ENCODE measurements around the gene CNTN2. TPM values are rescaled to one million over a fixed set of nuclear protein-coding genes. Genes with fewer than 3 reads are reported as not detected.

CNTN2 gene
- total and polyA plus RNA-seq, 7 donors: 0.01 to 0.06 (median 0.05) TPM; not detected in 4

DNA sequence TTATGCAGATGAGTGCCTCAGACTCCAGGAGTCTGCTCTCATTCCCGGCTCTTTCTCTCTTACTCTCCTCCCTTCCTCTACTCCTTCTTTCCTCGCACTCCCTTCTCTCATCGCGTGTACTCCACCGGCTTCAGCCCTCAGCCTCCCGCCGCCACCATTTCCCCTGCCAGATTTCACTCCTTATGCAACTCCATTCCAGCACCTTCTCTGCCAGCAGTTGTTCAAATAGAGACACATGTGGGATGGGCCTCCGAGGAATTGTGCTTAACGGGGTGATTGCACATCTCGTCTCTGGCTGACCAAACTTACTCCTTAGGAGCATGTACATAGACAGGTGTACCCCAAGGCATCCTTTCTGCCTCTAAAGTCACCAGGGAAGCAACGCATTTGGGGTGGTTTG, 2.1 kb downstream of the CNTN2 start:
- Histone ChIP-seq H3K27ac (no peak overlapping the region), H3K4me3 (no peak overlapping the region), H3K9me3 (no peaks in the 10 kb centered on the region), H3K4me1 (no peaks in the 10 kb centered on the region), H3K36me3 (ENCODE audit: insufficient read depth in 1 of 2, low read depth in 1 of 2) (no peaks in the 10 kb centered on the region), H3K27me3 (ENCODE audit: insufficient read depth in 3 of 3, low read length in 2 of 3) (peaks cover 0 to 74% (median 33%) of the 10 kb centered on the region in 3 donors)
- intact Hi-C loops (cut with DNase I): no loop called here
- TF ChIP-seq, protein P1, sequence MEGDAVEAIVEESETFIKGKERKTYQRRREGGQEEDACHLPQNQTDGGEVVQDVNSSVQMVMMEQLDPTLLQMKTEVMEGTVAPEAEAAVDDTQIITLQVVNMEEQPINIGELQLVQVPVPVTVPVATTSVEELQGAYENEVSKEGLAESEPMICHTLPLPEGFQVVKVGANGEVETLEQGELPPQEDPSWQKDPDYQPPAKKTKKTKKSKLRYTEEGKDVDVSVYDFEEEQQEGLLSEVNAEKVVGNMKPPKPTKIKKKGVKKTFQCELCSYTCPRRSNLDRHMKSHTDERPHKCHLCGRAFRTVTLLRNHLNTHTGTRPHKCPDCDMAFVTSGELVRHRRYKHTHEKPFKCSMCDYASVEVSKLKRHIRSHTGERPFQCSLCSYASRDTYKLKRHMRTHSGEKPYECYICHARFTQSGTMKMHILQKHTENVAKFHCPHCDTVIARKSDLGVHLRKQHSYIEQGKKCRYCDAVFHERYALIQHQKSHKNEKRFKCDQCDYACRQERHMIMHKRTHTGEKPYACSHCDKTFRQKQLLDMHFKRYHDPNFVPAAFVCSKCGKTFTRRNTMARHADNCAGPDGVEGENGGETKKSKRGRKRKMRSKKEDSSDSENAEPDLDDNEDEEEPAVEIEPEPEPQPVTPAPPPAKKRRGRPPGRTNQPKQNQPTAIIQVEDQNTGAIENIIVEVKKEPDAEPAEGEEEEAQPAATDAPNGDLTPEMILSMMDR (IDR thresholded peaks at IDR 0.05): no peak
- no peak for ATAC-seq
- DNase-seq: no peak
- 28 to 37% (median 30%) methylated on average over 11 of the region's 11 CpGs for WGBS, 3 donors

DNA sequence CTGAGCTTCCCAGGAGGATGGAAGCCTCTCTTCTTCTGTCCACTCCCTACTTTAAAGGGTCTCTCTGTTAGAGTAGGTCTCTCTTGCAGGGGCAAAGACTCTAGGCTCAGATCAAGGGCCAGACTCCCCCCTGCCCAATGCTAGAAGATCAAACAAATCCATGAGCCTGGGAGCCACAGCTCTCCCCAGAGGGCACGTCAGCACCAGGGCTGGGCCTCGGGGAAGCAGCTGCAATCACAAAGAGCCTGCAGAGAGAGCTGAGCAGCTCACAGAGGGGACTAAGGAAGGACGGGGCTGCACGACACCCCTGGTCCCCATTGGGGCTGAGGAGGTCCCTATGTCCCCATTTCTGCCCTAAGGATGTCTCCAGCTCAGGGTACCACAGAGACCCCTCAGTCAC, 3.9 kb downstream of the CNTN2 start:
- ATAC-seq (no peak), DNase-seq (no peak)
- Histone ChIP-seq H3K27me3 (ENCODE audit: insufficient read depth in 3 of 3, low read length in 2 of 3) (peaks cover 0 to 65% (median 30%) of the 10 kb centered on the region in 3 donors), H3K27ac (no peak overlapping the region), H3K36me3 (ENCODE audit: insufficient read depth in 1 of 2, low read depth in 1 of 2) (no peaks in the 10 kb centered on the region), H3K4me3 (no peak overlapping the region), H3K4me1 (no peaks in the 10 kb centered on the region), H3K9me3 (no peaks in the 10 kb centered on the region)
- 53 to 64% (median 59%) methylated on average over 4 of the region's 4 CpGs for WGBS, 3 donors
- TF ChIP-seq, protein P1 (IDR thresholded peaks at IDR 0.05): no peak
- intact Hi-C loops (cut with DNase I): no loop called here

DNA sequence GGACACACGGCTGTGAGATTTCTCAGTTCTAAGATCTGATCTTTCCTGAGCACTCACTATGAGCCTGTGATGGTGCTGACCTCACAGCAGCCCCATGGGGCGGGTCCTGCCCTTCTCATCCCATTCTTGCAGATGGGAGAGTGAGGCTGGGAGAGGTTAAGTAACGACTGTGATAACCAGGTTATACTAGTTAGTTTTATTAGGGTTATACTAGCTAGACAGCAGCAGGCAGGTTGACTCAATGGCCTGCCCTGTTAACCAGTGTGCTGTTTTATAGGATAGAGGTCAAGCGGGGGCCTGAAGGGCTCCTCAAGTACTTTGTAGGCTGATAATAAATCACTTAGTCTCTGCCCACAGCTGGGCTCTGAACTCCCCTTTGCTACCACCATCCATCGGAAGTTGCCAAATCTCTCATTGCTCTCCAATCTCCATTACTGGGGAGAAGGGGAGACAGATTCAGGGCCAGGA, 4.8 kb downstream of the CNTN2 start:
- TF ChIP-seq, protein P1 (IDR thresholded peaks at IDR 0.05): no peak
- no peak overlapping the region for H3K4me3 ChIP-seq
- H3K27ac ChIP-seq: no peak overlapping the region
- H3K36me3 ChIP-seq (ENCODE audit: insufficient read depth in 1 of 2, low read depth in 1 of 2): no peaks in the 10 kb centered on the region
- no peaks in the 10 kb centered on the region for H3K4me1 ChIP-seq
- DNase-seq: no peak
- no peaks in the 10 kb centered on the region for H3K9me3 ChIP-seq
- intact Hi-C loops (cut with DNase I): no loop called here
- no peak for ATAC-seq
- WGBS, 3 donors: 64 to 74% (median 73%) methylated on average over 5 of the region's 5 CpGs
- peaks cover 0 to 58% (median 26%) of the 10 kb centered on the region in 3 donors for H3K27me3 ChIP-seq (ENCODE audit: insufficient read depth in 3 of 3, low read length in 2 of 3)

DNA sequence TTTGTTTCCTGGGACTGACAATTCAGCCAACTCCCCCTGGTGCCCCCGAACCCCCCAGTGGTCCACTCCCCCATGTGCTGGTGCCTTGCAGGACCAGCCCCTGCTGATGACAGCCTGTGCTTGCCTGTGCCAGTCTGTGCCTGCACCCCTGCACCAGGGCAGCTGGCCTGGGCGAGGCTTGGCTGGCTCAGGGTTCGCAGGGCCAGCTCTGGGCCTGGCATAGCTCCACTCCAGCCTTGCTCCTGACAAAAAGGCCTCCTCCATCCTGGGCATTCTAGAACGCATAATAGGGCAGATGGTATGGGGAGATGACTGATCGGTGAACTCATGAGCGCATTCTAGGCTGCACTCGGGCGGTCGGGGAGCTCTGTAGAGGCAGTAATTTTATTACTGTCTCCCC, 5.4 kb downstream of the CNTN2 start:
- DNase-seq (no peak), ATAC-seq (no peak)
- Histone ChIP-seq H3K27ac (no peak overlapping the region), H3K36me3 (ENCODE audit: insufficient read depth in 1 of 2, low read depth in 1 of 2) (no peaks in the 10 kb centered on the region), H3K27me3 (ENCODE audit: insufficient read depth in 3 of 3, low read length in 2 of 3) (peaks cover 0 to 52% (median 20%) of the 10 kb centered on the region in 3 donors), H3K9me3 (no peaks in the 10 kb centered on the region), H3K4me3 (no peak overlapping the region), H3K4me1 (no peaks in the 10 kb centered on the region)
- TF ChIP-seq, protein P1 (IDR thresholded peaks at IDR 0.05): no peak
- intact Hi-C loops (cut with DNase I): no loop called here
- WGBS, 3 donors: 50 to 53% (median 50%) methylated on average over 9 of the region's 9 CpGs

DNA sequence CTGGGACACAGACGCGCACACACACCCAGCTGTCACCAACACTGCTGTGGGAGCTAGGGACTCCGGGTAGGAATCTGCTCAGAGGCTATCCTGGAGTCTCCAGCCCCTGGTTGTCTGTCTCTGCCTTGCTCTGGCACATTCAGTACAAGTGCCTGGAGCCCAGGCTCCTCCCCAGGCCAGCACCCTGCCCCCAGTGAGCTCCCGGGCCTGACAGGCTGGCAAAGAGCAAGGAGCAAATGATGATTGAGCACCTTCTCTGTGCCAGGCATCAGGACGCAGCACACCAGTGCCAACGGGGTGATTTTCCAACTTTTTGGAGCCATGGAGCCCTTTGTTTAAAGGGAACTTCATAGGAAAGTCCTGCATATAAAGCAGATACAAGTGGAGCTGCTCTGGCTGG, 6.5 kb downstream of the CNTN2 start:
- Histone ChIP-seq H3K27ac (no peak overlapping the region), H3K4me3 (no peak overlapping the region), H3K27me3 (ENCODE audit: insufficient read depth in 3 of 3, low read length in 2 of 3) (peaks cover 0 to 41% (median 13%) of the 10 kb centered on the region in 3 donors), H3K9me3 (no peaks in the 10 kb centered on the region), H3K36me3 (ENCODE audit: insufficient read depth in 1 of 2, low read depth in 1 of 2) (no peaks in the 10 kb centered on the region), H3K4me1 (no peaks in the 10 kb centered on the region)
- intact Hi-C loops (cut with DNase I): no loop called here
- ATAC-seq (no peak), DNase-seq (no peak)
- WGBS, 3 donors: 29 to 34% (median 34%) methylated on average over 6 of the region's 6 CpGs
- TF ChIP-seq, protein P1 (IDR thresholded peaks at IDR 0.05): no peak

All from psoas muscle (tissue), 8 donors.